A549 treated with CORT108297 at 1 μM for 4 hours (cell line): ENCODE measurements around the gene ADCY9. TPM values are rescaled to one million over a fixed set of nuclear protein-coding genes. Genes with fewer than 3 reads are reported as not detected.

Experiments
- total RNA-seq: library from RNA; stranded (reverse); fragments of 200-300 nt; extraction: Qiagen RNA extraction; gene quantifications from 5 replicates; pipeline ENCODE4 v1.2.3, GENCODE V29; 2022

ADCY9 gene
- total RNA-seq: 6.4 to 9.2 TPM (median 7.4 TPM) in 5 replicates

GRCh38 chr16:4116325-4117249 is at the start of gene ADCY9:
ADCY9 (minus strand) TSS chr16:4116442; CDS start chr16:4115442, 1,000 bp downstream.

Other genes with a start within 250 kb of the ADCY9 start
- 14.5 to 19.1 TPM (median 17.5 TPM) in 5 replicates for gene CREBBP, start 235.7 kb downstream of the ADCY9 start, total RNA-seq
- gene SRL, start 125.6 kb upstream of the ADCY9 start, total RNA-seq: 0.01 to 0.06 TPM (median 0.02 TPM) in 4 of 5 replicates, not detected in the other
- gene TFAP4, start 156.6 kb upstream of the ADCY9 start, total RNA-seq: 16.9 to 21.6 TPM (median 19.1 TPM) in 5 replicates
- 22.3 to 35.4 TPM (median 32.7 TPM) in 5 replicates for gene GLIS2, start 199.6 kb upstream of the ADCY9 start, total RNA-seq
- gene PAM16, start 234.9 kb upstream of the ADCY9 start, total RNA-seq: 54.4 to 80.6 TPM (median 78.0 TPM) in 5 replicates